A204.1 (cell line): ENCODE data around the gene PRAMEF14.
"Not testable (repeated sequence)": the region's sequence is repeated elsewhere in the genome, so short reads cannot be mapped to it uniquely, and the experiment has no call there.

Experiments
- FAIRE-seq: peaks from 2 replicates; lab custom pipeline; 2012; peaks lifted over from hg19 to GRCh38; lab: Jason Lieb, UNC

The PRAMEF14 gene, protein sequence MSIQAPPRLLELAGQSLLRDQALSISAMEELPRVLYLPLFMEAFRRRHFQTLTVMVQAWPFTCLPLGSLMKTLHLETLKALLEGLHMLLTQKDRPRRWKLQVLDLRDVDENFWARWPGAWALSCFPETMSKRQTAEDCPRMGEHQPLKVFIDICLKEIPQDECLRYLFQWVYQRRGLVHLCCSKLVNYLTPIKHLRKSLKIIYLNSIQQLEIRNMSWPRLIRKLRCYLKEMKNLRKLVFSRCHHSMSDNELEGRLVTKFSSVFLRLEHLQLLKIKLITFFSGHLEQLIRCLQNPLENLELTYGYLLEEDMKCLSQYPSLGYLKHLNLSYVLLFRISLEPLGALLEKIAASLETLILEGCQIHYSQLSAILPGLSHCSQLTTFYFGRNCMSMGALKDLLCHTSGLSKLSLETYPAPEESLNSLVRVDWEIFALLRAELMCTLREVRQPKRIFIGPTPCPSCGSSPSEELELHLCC

DNA sequence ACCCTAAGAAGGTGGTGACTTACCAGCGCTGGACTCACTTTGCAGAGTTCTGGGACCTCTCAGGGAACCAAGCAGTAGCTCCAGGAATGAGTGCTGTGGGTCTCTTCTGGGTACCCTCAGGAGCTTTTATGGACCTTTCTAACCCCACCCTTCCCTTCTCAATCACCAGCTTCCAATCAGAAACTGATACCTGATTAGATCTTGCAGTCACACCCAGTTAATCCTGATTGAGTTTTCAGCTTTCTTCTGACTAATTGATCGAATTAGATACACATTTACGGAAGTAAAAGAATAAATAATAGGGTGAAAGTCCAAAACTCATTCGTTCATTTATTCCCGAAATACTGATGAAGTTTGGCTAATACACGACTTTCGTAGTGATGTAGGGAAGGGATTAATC, at the start of gene PRAMEF14:
PRAMEF14 (minus strand) TSS at position 101 of the 400 bp plus-strand sequence. CDS start 1,820 bp downstream, outside the sequence.
- not testable (repeated sequence) for FAIRE-seq

DNA sequence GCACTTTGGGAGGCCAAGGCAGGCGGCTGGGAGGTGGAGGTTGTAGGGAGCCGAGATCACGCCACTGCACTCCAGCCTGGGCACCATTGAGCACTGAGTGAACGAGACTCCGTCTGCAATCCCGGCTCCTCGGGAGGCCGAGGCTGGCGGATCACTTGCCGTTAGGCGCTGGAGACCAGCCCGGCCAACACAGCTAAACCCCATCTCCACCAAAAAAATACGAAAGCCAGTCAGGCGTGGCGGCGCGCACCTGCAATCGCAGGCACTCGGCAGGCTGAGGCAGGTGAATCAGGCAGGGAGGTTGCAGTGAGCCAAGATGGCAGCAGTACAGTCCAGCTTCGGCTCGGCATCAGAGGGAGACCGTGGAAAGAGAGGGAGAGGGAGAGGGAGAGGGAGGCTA, 48.4 kb upstream of the PRAMEF14 start:
- not testable (repeated sequence) for FAIRE-seq

DNA sequence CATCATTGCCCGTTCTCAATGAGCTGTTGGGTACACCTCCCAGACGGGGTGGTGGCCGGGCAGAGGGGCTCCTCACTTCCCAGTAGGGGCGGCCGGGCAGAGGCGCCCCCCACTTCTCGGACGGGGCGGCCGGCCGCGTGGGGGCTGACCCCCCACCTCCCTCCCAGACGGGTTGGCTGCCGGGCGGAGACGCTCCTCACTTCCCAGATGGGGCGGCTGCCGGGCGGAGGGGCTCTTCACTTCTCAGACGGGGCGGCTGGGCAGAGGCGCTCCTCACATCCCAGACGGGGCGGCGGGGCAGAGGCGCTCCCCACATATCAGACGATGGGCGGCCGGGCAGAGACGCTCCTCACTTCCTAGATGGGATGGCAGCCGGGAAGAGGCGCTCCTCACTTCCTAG, 47.8 kb upstream of the PRAMEF14 start:
- not testable (repeated sequence) for FAIRE-seq

DNA sequence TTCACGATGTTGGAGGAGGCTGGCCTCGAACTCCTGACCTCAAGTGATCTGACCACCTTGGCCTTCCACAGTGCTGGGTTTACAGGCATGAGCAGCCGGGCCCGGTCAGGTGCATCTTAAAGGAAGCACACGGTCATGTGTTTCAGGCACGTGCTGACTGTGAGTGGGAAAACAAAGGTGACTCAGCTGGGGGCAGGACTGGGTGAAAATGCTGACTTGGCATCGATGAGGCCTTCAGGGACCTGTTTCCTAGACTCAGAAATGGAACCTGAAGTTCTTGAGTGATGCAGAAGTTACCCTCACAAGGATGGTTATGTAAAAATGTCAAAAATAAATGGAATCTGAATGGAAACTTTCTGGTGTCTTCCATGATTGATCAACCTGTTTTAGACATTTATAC, 46.1 kb upstream of the PRAMEF14 start:
- not testable (repeated sequence) for FAIRE-seq

DNA sequence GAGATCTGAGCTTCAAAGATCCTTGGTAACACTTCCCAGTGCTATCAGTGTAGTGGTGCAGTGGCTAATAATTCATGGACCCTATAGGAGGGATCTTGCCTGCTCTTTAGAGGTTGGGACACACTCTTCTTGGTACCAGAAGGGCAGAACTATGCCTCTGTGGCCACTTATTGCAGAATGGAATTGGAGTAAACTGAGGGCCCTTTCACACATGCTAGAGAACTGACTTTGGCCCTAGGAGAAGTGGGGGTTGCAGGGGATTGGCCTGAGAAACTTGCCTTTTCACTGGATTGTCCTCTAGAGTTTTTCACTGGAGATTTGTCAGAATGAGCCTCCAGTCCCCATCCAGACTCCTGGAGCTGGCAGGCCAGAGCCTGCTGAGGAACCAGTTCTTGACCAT, 42.4 kb upstream of the PRAMEF14 start, which contains the start of gene PRAMEF17:
PRAMEF17 (plus strand) TSS at position 301 of the 400 bp plus-strand sequence; CDS start at position 327, 26 bp downstream.
- not testable (repeated sequence) for FAIRE-seq

DNA sequence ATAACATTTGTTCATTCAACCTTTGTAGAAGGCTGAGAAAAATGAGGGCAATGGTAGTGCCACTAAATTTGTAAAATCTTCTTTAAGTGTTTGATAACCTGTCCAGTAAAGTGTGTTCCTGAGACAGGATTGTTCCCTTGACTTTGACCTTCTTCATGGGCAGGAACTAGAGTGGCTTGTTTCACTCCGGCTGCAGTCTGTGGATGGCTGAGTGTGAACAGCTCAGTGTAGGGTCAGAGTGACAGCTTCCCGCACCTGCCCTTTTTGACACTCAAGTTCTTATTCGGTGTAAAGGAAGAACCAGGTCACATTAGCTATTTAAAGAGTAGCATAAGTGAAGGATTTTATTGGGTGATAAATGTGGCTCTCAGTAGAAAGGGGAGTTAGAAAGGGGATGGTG, 33.4 kb upstream of the PRAMEF14 start:
- FAIRE-seq: not testable (repeated sequence)

DNA sequence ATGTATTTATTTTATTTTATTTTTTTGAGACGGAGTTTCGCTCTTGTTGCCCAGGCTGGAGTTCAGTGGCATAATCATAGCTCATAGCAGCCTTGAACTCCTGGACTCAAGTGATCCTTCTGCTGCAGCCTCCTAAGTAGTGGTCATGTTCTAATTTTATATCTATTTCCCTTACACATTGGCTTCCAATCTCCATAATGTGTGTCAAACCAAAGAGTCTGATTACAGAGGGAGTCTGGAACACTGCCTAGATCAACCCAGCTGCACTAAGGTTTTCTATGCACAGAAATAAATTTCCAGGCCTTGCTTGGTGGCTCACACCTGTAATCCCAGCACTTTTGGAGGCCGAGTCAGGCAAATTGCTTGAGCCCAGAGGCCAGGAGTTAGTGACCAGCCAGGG, 32.0 kb upstream of the PRAMEF14 start:
- FAIRE-seq: not testable (repeated sequence)

DNA sequence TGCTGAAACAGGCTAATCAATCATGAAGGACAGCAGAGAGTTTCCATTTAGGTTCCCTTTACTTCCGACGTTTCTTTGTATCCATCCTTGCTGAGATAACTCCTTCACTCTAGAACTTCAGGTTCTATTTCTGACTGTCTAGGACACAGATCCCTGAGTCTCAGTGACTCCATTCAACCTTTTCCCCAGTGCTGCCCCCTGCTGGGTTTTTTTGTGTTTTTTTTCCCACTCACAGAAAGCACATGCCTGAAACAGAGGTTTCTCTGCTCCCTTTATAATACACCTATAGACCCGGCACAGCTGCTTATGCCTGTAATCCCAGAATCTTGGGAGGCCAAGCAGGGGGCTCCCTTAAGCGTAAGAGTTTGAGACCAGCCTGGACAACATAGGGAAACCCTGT, 21.6 kb upstream of the PRAMEF14 start:
- not testable (repeated sequence) for FAIRE-seq

DNA sequence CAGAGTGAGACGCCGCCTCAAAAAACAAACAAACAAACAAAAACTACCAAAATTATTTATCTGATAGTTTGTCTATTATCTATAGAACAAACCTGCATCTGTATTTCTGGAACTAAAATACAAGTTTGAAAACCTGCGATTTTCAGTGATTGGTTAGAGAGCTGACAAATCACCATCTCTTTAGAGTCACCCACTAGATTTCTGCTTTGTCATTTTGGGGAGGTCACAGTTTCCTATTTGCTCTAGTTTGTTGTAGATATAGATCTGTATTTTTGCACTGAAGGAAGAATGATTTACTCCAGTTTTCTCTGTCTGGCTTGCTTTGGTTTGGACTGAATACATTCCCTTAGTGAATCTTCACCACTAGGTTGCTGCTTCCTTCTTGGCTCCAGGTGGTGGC, 19.6 kb upstream of the PRAMEF14 start:
- not testable (repeated sequence) for FAIRE-seq

DNA sequence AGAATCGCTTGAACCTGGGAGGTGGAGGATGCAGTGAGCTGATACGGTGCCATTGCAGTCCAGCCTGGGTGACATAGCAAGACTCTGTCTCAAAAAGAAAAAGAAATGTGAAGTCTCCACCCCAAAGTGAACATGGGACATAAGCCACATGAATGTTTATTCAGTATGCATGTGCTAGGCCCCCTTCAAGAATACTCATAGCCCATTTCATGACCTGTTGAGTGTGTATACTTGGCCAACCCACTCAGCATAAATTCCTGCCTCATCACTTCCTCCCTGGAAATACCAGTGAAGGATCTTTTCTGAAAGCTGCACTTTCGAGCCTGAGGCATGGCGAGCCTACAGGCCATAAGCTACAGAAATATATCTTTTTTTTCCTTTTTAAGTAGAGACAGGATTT, 18.0 kb upstream of the PRAMEF14 start:
- not testable (repeated sequence) for FAIRE-seq

DNA sequence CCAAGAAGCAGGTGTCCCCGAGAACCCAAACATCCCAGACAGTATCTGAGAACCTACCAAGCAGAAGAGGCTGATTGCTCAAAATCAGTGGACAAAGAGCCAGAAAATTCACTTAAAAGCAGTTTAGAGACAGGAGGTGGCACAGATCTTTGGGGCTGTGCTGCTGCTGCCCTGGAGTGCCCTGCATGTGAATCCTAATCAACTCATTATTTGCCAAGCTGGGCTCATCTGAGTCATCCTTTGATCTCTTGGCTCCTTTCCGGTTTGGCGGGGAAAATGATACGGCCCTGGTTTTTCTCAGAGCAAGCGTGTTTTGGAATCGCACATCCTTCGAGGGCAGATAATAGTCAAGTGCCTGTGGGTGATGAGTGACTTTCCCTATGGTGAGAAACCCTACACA, 15.4 kb upstream of the PRAMEF14 start:
- not testable (repeated sequence) for FAIRE-seq

DNA sequence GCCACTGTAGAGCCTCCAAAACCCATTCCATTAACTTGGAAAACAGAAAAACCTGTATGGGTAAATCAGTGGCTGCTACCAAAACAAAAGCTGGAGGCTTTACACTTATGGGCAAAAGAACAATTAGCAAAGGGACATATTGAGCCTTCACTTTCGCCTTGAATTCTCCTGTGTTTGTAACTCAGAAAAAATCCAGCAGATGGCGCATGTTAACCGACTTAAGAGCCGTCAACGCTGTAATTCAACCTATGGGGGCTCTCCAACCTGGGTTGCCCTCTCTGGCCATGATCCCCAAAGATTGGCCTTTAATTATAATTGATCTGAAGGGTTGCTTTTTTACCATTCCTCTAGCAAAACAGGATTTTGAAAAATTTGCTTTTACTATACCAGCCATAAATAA, 9.8 kb upstream of the PRAMEF14 start:
- FAIRE-seq: not testable (repeated sequence)

DNA sequence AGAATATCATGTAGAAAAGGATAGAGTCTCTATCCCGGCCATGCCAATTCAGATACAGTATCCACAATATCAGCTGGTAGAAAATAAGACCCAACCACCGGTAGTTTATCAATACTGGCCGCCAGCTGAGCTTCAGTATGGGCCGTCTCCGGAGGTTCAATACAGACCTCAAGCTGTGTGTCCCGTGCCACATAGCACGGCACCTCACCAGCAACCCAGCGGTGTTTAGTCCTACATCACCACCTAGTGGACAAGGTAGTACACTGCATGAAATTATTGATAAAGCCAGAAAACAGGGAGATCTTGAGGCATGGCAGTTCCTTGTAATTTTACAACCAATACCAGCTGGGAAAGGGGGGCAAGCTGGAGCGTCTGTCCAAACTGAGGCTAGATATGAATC, 7.5 kb upstream of the PRAMEF14 start:
- FAIRE-seq: not testable (repeated sequence)

DNA sequence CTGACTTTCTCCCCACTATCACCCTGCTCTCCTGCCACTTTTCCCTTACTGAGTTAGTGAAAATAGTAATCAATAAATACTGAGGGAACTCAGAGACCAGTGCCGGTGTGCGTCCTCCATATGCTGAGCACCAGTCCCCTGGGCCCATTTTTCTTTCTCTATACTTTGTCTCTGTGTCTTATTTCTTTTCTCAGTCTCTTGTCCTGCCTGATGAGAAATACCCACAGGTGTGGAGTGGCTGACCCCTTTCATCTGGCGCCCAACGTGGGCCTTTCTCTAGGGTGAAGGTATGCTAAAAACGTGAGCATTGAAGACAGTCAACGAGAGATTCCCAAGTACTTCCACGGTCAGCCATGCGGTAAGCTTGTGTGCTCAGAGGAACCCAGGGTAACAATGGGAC, 6.5 kb upstream of the PRAMEF14 start:
- FAIRE-seq: not testable (repeated sequence)

DNA sequence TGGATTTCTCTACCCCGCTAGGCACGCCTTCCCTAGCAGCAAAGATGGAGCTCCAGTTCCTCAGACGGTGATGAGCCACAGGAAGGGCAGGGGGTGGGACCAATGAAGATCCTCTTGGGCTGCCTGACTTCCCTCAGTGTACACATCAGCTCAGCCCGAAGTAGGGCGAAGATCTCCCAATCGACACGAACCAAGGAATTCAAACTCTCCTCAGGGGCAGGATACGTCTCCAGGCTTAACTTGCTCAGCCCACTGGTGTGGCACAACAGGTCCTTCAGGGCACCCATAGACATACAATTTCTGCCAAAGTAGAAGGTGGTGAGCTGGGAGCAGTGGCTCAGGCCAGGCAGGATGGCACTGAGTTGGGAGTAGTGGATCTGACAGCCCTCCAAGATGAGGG, 4.4 kb downstream of the PRAMEF14 start:
- not testable (repeated sequence) for FAIRE-seq

DNA sequence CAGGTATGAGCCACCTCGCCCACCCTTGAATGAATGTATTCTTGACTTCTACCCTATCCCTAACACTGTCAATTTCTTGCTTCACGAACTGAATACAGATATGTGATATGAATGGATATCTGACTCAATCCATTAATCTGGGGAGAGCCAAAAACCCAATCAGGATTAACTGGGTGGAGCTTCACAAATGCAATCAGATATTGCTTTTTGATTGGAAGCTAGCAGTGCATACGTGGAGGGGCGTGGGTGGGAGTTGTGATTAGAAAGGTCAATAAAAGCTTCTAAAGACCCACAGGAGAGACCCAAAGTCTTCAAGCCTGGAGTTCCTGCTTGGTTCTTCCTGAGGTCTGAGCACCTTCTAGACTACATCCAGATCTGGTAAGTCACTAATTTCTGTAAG, 31.7 kb downstream of the PRAMEF14 start, which contains the start of gene PRAMEF15:
PRAMEF15 (plus strand) TSS at position 301 of the 400 bp plus-strand sequence. CDS start 2,827 bp downstream, outside the sequence.
- FAIRE-seq: not testable (repeated sequence)

DNA sequence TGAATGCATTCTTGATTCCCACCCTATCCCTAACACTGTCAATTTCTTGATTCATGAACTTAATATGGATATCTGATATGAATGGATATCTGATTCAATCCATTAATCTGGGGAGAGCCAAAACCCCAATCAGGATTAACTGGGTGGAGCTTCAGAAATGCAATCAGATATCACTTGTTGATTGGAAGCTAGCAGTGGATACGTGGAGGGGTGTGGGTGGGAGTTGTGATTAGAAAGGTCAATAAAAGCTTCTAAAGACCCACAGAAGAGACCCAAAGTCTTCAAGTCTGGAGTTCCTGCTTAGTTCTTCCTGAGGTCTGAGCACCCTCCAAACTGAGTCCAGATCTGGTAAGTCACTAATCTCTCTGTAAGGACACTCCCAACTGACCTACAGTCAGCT, 43.7 kb downstream of the PRAMEF14 start, which contains the start of gene PRAMEF33:
PRAMEF33 (plus strand) TSS at position 301 of the 400 bp plus-strand sequence. CDS start 2,416 bp downstream, outside the sequence.
- FAIRE-seq: not testable (repeated sequence)

DNA sequence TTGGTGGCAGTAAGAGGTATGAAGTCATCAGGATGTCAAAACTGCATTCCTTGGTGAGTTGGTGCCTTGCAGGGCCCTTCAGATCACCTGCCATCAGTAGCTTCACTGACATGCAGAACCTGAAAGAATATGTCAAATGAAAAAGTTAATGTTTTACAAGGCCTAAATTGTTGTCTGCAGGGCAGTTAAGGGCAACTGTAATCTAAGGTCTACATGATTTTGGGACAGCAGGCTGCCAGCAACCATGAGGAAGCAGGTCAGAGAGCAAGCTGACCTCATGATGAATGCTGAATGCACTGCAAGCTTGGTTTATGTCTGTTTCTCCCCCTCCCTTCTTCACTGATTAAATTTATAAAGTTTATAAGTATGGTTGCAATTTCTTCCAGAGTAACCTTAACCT, 44.7 kb downstream of the PRAMEF14 start:
- FAIRE-seq: not testable (repeated sequence)

DNA sequence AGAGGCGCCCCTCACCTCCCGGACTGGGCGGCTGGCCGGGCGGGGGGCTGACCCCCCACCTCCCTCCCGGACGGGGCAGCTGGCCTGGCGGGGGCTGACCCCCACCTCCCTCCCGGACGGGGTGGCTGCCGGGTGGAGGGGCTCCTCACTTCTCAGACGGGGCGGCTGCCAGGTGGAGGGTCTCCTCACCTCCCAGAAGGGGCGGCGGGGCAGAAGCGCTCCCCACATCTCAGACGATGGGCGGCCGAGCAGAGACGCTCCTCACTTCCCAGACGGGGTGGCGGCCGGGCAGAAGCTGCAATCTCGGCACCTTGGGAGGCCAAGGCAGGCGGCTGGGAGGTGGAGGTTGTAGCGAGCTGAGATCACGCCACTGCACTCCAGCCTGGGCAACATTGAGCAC, 48.2 kb downstream of the PRAMEF14 start:
- FAIRE-seq: not testable (repeated sequence)

DNA sequence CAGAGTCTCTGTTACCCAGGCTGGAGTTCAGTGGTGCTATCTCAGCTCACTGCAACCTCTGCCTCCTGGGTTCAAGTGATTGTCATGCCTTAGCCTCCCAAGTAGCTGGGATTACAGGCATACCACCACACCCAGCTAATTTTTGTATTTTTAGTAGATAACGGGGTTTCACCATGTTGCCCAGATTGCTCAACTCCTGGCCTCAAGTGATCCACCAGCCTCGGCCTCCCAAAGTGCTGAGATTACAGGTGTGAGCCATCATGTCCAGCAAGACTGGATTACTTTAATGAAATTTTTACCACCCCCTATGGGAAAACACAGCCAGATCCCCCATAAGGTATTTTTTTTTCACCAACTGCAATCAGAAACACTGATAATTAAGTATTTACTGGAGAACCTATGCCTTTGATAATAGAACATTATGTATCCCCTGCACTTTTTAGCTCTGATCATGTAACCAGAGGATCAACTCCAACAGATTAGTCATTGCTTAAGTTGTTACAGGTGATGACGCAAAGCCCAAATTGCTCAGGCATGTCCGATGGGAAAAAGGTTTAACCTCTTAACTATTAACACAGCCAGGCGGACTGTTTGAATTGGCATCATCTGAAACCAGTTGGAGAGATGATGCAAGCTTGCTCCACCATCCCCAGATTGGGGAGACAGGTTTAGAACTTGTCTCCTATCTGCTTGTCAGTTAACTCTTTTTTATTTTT, 49.6 kb downstream of the PRAMEF14 start:
- FAIRE-seq: not testable (repeated sequence)
